Vagina (tissue), 2 donors: ENCODE results near the gene BIN1. TPM values are rescaled to one million over a fixed set of nuclear protein-coding genes. Genes with fewer than 3 reads are reported as not detected.
A peak's percentile ranks its signal among the peaks of the same experiment; 100 is the strongest.
"Not testable (repeated sequence)": the region's sequence is repeated elsewhere in the genome, so short reads cannot be mapped to it uniquely, and the experiment has no call there.

Source experiments
- DNase-seq, 2 donors: peaks; one replicate each; pipeline ENCODE4 v3.0.0-alpha.2; 2017; ENCODE audit errors: extremely low spot score in 2 of 2
- H3K27ac ChIP-seq: fragments of 200-600 bp; sonication (generic); one replicate; pipeline ENCODE4 v1.5.1; 2019
- H3K27me3 ChIP-seq: fragments of 200-600 bp; sonication (generic); one replicate; pipeline ENCODE4 v1.5.1; 2019
- H3K36me3 ChIP-seq, 2 donors: fragments of 200-600 bp; sonication (generic); one replicate each; pipeline ENCODE4 v1.5.1; 2017 to 2019
- H3K4me1 ChIP-seq: fragments of 200-600 bp; sonication (generic); one replicate; pipeline ENCODE4 v1.5.1; 2019
- H3K4me3 ChIP-seq, 2 donors: fragments of 200-600 bp; sonication (generic); 1 replicate in 1 of 2; 2 replicates in 1 of 2; pipeline ENCODE4 v1.5.1; 2016 to 2019
- H3K9me3 ChIP-seq: fragments of 200-600 bp; sonication (generic); one replicate; pipeline ENCODE4 v1.5.1; 2019
- POLR2A ChIP-seq, 2 donors: fragments of 450-650 bp; IDR thresholded peaks; one replicate each; pipeline ENCODE4 v1.6.1; 2017; ENCODE audit warnings: antibody characterized with exemption in 2 of 2, mild to moderate bottlenecking in 2 of 2, moderate library complexity in 2 of 2
- POLR2AphosphoS5 ChIP-seq, 2 donors: sonication (generic); formaldehyde crosslinking; IDR thresholded peaks; one replicate each; pipeline ENCODE4 v1.9.0; 2017; ENCODE audit warnings: antibody characterized with exemption in 2 of 2, mild to moderate bottlenecking in 2 of 2, low read depth in 1 of 2; ENCODE audit not compliant: insufficient read depth in 1 of 2
- intact Hi-C: fragments of 100-400 bp; cut with DNase I; formaldehyde crosslinking; loops from one replicate; pipeline ENCODE4 v1.15.1; 2023
- total RNA-seq: library from RNA; depleted of rRNA; stranded (reverse); fragments of >200 nt; gene quantifications from one replicate; pipeline ENCODE4 v1.2.3, GENCODE V29; 2016
- TF ChIP-seq, protein P1 (sequence below), 3 experiments: fragments of 450-650 bp in 2 of 3; fragments of 200-600 bp in 1 of 3; sonication (generic) in 1 of 3; IDR thresholded peaks; one replicate each; pipeline ENCODE4 v1.5.1; 2017 to 2019; ENCODE audit warnings: antibody characterized with exemption in 3 of 3, mild to moderate bottlenecking in 2 of 3, moderate library complexity in 2 of 3

Gene BIN1
- total RNA-seq, 1 donor from 2014 or later, result 60.9 TPM

DNA sequence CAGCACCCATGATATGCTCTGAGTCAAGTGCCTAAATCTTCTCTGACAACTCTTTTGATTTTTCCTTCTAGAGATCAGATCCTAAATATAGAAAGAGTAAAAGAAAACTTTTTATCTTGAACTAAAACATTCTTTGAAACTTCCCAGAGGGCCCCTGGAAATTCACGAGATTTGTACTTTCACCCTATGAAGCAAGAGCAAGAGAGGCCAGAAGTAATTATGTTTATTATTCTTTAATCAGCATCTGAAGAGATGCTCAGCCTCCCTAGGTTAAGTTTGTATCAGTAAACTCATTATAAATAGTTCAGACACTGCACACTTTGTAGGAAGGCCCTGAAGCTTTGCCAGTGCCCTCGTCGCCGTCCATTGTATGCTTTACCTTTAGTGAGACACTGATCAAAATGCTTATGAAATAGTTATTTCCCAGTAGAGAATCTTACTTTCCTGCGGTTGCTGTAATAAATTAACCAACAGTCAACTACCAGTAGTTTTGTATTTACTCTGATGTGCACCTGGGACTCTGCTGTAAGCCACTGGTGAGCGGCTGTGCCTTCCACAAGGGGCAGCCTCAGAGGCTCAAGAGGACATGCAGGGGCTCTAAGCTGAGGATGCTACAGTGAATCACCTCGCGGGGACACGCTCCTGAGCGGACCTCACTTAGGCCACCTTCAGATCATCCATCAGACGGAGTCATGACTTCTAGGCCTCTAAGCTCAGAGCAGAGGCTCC lies 71.9 kb downstream of the BIN1 start:
- Histone ChIP-seq H3K27ac (no peak overlapping the region), H3K27me3 (no peaks in the 10 kb centered on the region), H3K4me3 (no peak overlapping the region), H3K36me3 (no peaks in the 10 kb centered on the region), H3K4me1 (no peaks in the 10 kb centered on the region), H3K9me3 (no peaks in the 10 kb centered on the region)
- TF ChIP-seq, protein P1, sequence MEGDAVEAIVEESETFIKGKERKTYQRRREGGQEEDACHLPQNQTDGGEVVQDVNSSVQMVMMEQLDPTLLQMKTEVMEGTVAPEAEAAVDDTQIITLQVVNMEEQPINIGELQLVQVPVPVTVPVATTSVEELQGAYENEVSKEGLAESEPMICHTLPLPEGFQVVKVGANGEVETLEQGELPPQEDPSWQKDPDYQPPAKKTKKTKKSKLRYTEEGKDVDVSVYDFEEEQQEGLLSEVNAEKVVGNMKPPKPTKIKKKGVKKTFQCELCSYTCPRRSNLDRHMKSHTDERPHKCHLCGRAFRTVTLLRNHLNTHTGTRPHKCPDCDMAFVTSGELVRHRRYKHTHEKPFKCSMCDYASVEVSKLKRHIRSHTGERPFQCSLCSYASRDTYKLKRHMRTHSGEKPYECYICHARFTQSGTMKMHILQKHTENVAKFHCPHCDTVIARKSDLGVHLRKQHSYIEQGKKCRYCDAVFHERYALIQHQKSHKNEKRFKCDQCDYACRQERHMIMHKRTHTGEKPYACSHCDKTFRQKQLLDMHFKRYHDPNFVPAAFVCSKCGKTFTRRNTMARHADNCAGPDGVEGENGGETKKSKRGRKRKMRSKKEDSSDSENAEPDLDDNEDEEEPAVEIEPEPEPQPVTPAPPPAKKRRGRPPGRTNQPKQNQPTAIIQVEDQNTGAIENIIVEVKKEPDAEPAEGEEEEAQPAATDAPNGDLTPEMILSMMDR (IDR thresholded peaks at IDR 0.05), result no peak
- TF ChIP-seq POLR2A (IDR thresholded peaks at IDR 0.05) (no peak), POLR2AphosphoS5 (IDR thresholded peaks at IDR 0.05; ENCODE audit: insufficient read depth in 1 of 2, low read depth in 1 of 2) (no peak)
- intact Hi-C loops, result no loop called here
- no peak for DNase-seq

DNA sequence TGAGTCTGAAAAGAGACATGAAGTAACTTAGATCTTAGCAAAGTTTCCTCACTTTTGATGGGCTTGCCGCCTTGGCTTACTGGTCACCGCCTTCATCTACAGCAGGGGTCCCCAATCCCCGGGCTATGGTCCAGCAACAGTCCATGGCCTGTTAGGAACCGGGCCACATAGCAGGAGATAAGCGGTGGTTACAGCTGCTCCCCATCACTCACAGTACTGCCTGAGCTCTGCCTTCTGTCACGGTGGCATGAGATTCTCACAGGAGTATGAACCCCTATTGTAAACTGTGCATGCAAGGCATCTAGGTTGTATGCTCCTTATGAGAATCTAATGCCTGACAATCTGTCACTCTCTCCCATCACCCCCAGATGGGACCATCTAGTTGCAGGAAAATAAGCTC lies 72.9 kb downstream of the BIN1 start:
- Histone ChIP-seq H3K4me3 (no peak overlapping the region), H3K4me1 (no peaks in the 10 kb centered on the region), H3K27me3 (no peaks in the 10 kb centered on the region), H3K36me3 (no peaks in the 10 kb centered on the region), H3K9me3 (no peaks in the 10 kb centered on the region), H3K27ac (no peak overlapping the region)
- intact Hi-C loops, result no loop called here
- DNase-seq, result peak; percentile 14 to 25
- TF ChIP-seq POLR2A (IDR thresholded peaks at IDR 0.05), result no peak
- TF ChIP-seq, protein P1 (IDR thresholded peaks at IDR 0.05), result no peak
- no peak for TF ChIP-seq POLR2AphosphoS5 (IDR thresholded peaks at IDR 0.05; ENCODE audit: insufficient read depth in 1 of 2, low read depth in 1 of 2)

DNA sequence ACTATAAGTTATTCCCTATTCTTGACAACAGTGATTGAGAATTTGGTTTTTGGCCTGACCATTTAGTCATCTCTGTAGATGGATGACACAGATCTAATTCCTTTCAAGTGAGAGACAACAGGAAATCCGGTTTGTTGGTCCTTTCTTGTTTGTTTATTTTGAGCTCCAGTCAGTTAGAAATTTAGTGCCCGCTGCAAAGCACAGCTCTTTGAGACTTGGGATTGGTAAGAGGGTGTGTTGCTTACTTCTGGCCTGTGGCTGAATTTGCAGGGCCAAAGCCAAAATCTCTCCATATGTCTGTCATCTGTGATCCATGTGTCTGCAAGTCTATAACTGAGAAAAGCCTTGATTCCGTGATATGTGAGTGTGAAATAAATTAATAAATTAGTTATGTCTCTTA lies 74.3 kb downstream of the BIN1 start:
- intact Hi-C loops, result no loop called here
- TF ChIP-seq, protein P1 (IDR thresholded peaks at IDR 0.05), result no peak
- TF ChIP-seq POLR2AphosphoS5 (IDR thresholded peaks at IDR 0.05; ENCODE audit: insufficient read depth in 1 of 2, low read depth in 1 of 2), result no peak
- TF ChIP-seq POLR2A (IDR thresholded peaks at IDR 0.05), result no peak
- H3K27me3 ChIP-seq, result no peaks in the 10 kb centered on the region
- no peaks in the 10 kb centered on the region for H3K4me1 ChIP-seq
- no peak overlapping the region for H3K4me3 ChIP-seq
- peak; percentile 16 to 34 for DNase-seq
- H3K36me3 ChIP-seq, result no peaks in the 10 kb centered on the region
- H3K9me3 ChIP-seq, result no peaks in the 10 kb centered on the region
- H3K27ac ChIP-seq, result no peak overlapping the region

DNA sequence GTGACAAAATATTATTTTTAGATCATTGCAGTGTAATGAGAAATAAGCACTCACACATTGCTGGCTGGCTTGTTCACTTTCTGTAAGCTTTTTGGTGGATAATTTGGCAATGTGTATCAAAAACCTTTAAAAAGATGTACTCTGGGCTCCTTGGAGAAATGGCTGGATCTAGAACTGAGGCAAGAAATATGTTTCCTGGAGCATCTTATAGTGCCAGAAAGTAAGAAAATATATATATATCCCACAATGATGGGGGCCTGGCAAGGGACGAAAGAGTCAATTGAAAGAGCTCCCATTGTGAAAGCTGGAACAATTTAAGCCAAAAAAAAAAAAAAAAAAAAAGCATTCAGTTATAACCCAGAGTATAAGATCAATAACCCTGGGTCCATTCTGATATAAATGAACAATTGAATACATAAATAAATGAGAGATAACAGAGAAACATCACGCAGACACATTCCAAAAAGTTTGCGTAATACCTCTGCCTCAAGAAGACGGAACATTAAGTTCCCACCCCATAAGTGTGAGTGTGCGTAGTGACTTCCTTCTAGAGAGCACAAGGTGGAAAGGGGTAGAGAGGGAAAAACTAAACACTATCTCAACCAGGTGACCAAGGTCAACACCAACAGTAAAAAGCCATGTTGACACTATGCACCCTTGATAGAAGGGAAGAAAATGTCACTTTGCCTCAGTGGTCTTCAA lies 77.5 kb downstream of the BIN1 start:
- Histone ChIP-seq H3K4me1 (peaks cover 8% of the 10 kb centered on the region), H3K27me3 (no peaks in the 10 kb centered on the region), H3K36me3 (no peaks in the 10 kb centered on the region), H3K4me3 (no peak overlapping the region), H3K27ac (no peak overlapping the region), H3K9me3 (no peaks in the 10 kb centered on the region)
- TF ChIP-seq POLR2A (IDR thresholded peaks at IDR 0.05), result no peak
- TF ChIP-seq, protein P1 (IDR thresholded peaks at IDR 0.05), result no peak
- no peak for TF ChIP-seq POLR2AphosphoS5 (IDR thresholded peaks at IDR 0.05; ENCODE audit: insufficient read depth in 1 of 2, low read depth in 1 of 2)
- no peak for DNase-seq
- intact Hi-C loops, result no loop called here

DNA sequence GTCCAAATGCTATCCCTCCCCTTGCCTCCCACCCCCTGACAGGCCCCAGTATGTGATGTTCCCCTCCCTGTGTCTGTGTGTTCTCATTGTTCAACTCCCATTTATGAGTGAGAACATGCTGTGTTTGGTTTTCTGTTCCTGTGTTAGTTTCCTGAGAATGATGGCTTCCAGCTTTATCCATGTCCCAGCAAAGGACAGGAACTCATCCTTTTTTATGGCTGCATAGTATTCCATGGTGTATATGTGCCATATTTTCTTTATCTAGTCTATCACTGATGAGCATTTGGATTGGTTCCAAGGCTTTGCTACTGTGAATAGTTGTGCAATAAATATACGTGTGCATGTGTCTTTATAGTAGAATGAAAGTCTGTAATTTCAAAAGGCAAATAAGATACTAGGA lies 78.2 kb downstream of the BIN1 start:
- intact Hi-C loops, H3K4me3 ChIP-seq, H3K36me3 ChIP-seq, H3K4me1 ChIP-seq, H3K27ac ChIP-seq, H3K27me3 ChIP-seq, DNase-seq, H3K9me3 ChIP-seq: not testable (repeated sequence)
